T-helper 1 cell treated with Interleukin-12 subunit alpha and Interleukin-12 subunit beta and Interleukin-4 antibody, amounts not matched to agents 30 μg/mL and 1 μg/mL, for 36 hours (primary cell): ENCODE results near the gene UBE4A.

Experiments
- H3K27ac Mint-ChIP-seq: one replicate; pipeline ENCODE4 v1.8.0; 2021; ENCODE audit warnings: mild to moderate bottlenecking, mixed read lengths
- H3K27me3 Mint-ChIP-seq: one replicate; pipeline ENCODE4 v1.8.0; 2021; ENCODE audit warnings: low read depth, mixed read lengths
- H3K36me3 Mint-ChIP-seq: one replicate; pipeline ENCODE4 v1.8.0; 2021; ENCODE audit warnings: low read depth, mixed read lengths
- H3K4me1 Mint-ChIP-seq: one replicate; pipeline ENCODE4 v1.8.0; 2021; ENCODE audit warnings: low read depth, mixed read lengths
- H3K4me3 Mint-ChIP-seq: one replicate; pipeline ENCODE4 v1.8.0; 2021; ENCODE audit warnings: mild to moderate bottlenecking, moderate library complexity, mixed read lengths
- H3K9me3 Mint-ChIP-seq: one replicate; pipeline ENCODE4 v1.8.0; 2021; ENCODE audit warnings: mixed read lengths

The UBE4A gene

GRCh38 chr11:118364956-118365615 is 5.7 kb downstream of the UBE4A start:
- peaks cover 37% of the 10 kb centered on the region for H3K36me3 Mint-ChIP-seq
- peaks cover 24% of the 10 kb centered on the region for H3K4me1 Mint-ChIP-seq
- no peak overlapping the region for H3K27ac Mint-ChIP-seq
- H3K4me3 Mint-ChIP-seq, result no peak overlapping the region
- H3K27me3 Mint-ChIP-seq, result no peaks in the 10 kb centered on the region
- H3K9me3 Mint-ChIP-seq, result no peaks in the 10 kb centered on the region

- Mint-ChIP-seq H3K9me3 (no peaks in the 10 kb centered on the region), H3K27me3 (no peaks in the 10 kb centered on the region), H3K27ac (no peak overlapping the region), H3K4me1 (peaks cover 18% of the 10 kb centered on the region), H3K36me3 (peaks cover 43% of the 10 kb centered on the region), H3K4me3 (no peak overlapping the region)
Observed at GRCh38 chr11:118366287-118366686, 6.9 kb downstream of the UBE4A start.

- Mint-ChIP-seq H3K4me3 (no peak overlapping the region), H3K27ac (no peak overlapping the region), H3K4me1 (peaks cover 2% of the 10 kb centered on the region), H3K36me3 (peaks cover 55% of the 10 kb centered on the region), H3K27me3 (no peaks in the 10 kb centered on the region), H3K9me3 (no peaks in the 10 kb centered on the region)
Observed at GRCh38 chr11:118370774-118371173, 11.4 kb downstream of the UBE4A start.

- H3K4me1 Mint-ChIP-seq, result peaks cover 4% of the 10 kb centered on the region
- no peaks in the 10 kb centered on the region for H3K27me3 Mint-ChIP-seq
- peaks cover 60% of the 10 kb centered on the region for H3K36me3 Mint-ChIP-seq
- no peak overlapping the region for H3K4me3 Mint-ChIP-seq
- no peak overlapping the region for H3K27ac Mint-ChIP-seq
- H3K9me3 Mint-ChIP-seq, result no peaks in the 10 kb centered on the region
Observed at GRCh38 chr11:118373263-118373662, 13.9 kb downstream of the UBE4A start.

- no peaks in the 10 kb centered on the region for H3K9me3 Mint-ChIP-seq
- H3K4me3 Mint-ChIP-seq, result no peak overlapping the region
- H3K27ac Mint-ChIP-seq, result no peak overlapping the region
- no peaks in the 10 kb centered on the region for H3K27me3 Mint-ChIP-seq
- H3K36me3 Mint-ChIP-seq, result peaks cover 57% of the 10 kb centered on the region
- H3K4me1 Mint-ChIP-seq, result peaks cover 4% of the 10 kb centered on the region
Observed at GRCh38 chr11:118373871-118374270, 14.5 kb downstream of the UBE4A start.

- H3K27me3 Mint-ChIP-seq, result no peaks in the 10 kb centered on the region
- H3K36me3 Mint-ChIP-seq, result peaks cover 54% of the 10 kb centered on the region
- H3K9me3 Mint-ChIP-seq, result no peaks in the 10 kb centered on the region
- no peak overlapping the region for H3K4me3 Mint-ChIP-seq
- H3K27ac Mint-ChIP-seq, result no peak overlapping the region
- peaks cover 4% of the 10 kb centered on the region for H3K4me1 Mint-ChIP-seq
Observed at GRCh38 chr11:118374729-118375128, 15.3 kb downstream of the UBE4A start.

- H3K27ac Mint-ChIP-seq, result peak overlapping the region; percentile 9
- no peaks in the 10 kb centered on the region for H3K27me3 Mint-ChIP-seq
- no peak overlapping the region for H3K4me3 Mint-ChIP-seq
- peaks cover 54% of the 10 kb centered on the region for H3K36me3 Mint-ChIP-seq
- peaks cover 4% of the 10 kb centered on the region for H3K4me1 Mint-ChIP-seq
- no peaks in the 10 kb centered on the region for H3K9me3 Mint-ChIP-seq
Observed at GRCh38 chr11:118375978-118376377, 16.6 kb downstream of the UBE4A start.

GRCh38 chr11:118379497-118379896 is 20.1 kb downstream of the UBE4A start:
- no peak overlapping the region for H3K4me3 Mint-ChIP-seq
- H3K4me1 Mint-ChIP-seq, result peaks cover 4% of the 10 kb centered on the region
- no peak overlapping the region for H3K27ac Mint-ChIP-seq
- no peaks in the 10 kb centered on the region for H3K27me3 Mint-ChIP-seq
- H3K9me3 Mint-ChIP-seq, result no peaks in the 10 kb centered on the region
- H3K36me3 Mint-ChIP-seq, result peaks cover 53% of the 10 kb centered on the region

- Mint-ChIP-seq H3K27me3 (no peaks in the 10 kb centered on the region), H3K4me3 (no peak overlapping the region), H3K4me1 (peaks cover 4% of the 10 kb centered on the region), H3K36me3 (peaks cover 58% of the 10 kb centered on the region), H3K27ac (no peak overlapping the region), H3K9me3 (no peaks in the 10 kb centered on the region)
Observed at GRCh38 chr11:118380571-118380970, 21.2 kb downstream of the UBE4A start.

GRCh38 chr11:118382954-118383353 is 23.6 kb downstream of the UBE4A start:
- Mint-ChIP-seq H3K27me3 (no peaks in the 10 kb centered on the region), H3K4me1 (no peaks in the 10 kb centered on the region), H3K4me3 (no peak overlapping the region), H3K9me3 (no peaks in the 10 kb centered on the region), H3K36me3 (peaks cover 66% of the 10 kb centered on the region), H3K27ac (no peak overlapping the region)

GRCh38 chr11:118383657-118384056 is 24.3 kb downstream of the UBE4A start:
- Mint-ChIP-seq H3K36me3 (peaks cover 63% of the 10 kb centered on the region), H3K27ac (no peak overlapping the region), H3K4me3 (no peak overlapping the region), H3K9me3 (no peaks in the 10 kb centered on the region), H3K27me3 (no peaks in the 10 kb centered on the region), H3K4me1 (no peaks in the 10 kb centered on the region)

GRCh38 chr11:118396097-118396501 is 36.7 kb downstream of the UBE4A start:
- peak overlapping the region; percentile 95 for H3K27ac Mint-ChIP-seq
- H3K9me3 Mint-ChIP-seq, result no peaks in the 10 kb centered on the region
- H3K4me3 Mint-ChIP-seq, result peak overlapping the region; percentile 74
- H3K36me3 Mint-ChIP-seq, result peaks cover 39% of the 10 kb centered on the region
- H3K27me3 Mint-ChIP-seq, result no peaks in the 10 kb centered on the region
- peaks cover 56% of the 10 kb centered on the region for H3K4me1 Mint-ChIP-seq

- peaks cover 38% of the 10 kb centered on the region for H3K36me3 Mint-ChIP-seq
- peaks cover 52% of the 10 kb centered on the region for H3K4me1 Mint-ChIP-seq
- peak overlapping the region; percentile 11 for H3K4me3 Mint-ChIP-seq
- peak overlapping the region; percentile 78 for H3K27ac Mint-ChIP-seq
- no peaks in the 10 kb centered on the region for H3K9me3 Mint-ChIP-seq
- no peaks in the 10 kb centered on the region for H3K27me3 Mint-ChIP-seq
Observed at GRCh38 chr11:118397448-118397847, 38.0 kb downstream of the UBE4A start.

GRCh38 chr11:118398791-118399559 is 39.6 kb downstream of the UBE4A start:
- H3K27ac Mint-ChIP-seq, result peak overlapping the region; percentile 98
- peak overlapping the region; percentile 92 for H3K4me3 Mint-ChIP-seq
- peaks cover 51% of the 10 kb centered on the region for H3K4me1 Mint-ChIP-seq
- H3K36me3 Mint-ChIP-seq, result peaks cover 37% of the 10 kb centered on the region
- H3K27me3 Mint-ChIP-seq, result no peaks in the 10 kb centered on the region
- H3K9me3 Mint-ChIP-seq, result no peaks in the 10 kb centered on the region
